GM23338 (cell line): ENCODE measurements around the gene CEACAM5. TPM values are rescaled to one million over a fixed set of nuclear protein-coding genes. Genes with fewer than 3 reads are reported as not detected.

ENCODE experiments used
- ATAC-seq: fragments of 200-7000 bp; cut with Tn5 transposase; 3 replicates; pipeline ENCODE4 v1.9.1; 2020
- DNase-seq: peaks from one replicate; pipeline ENCODE4 v3.0.0-alpha.2; 2015; ENCODE audit warnings: low spot score
- H2AFZ ChIP-seq: fragments of 200-600 bp; sonication (generic); 2 replicates; pipeline ENCODE4 v1.8.0; 2016; ENCODE audit warnings: antibody characterized with exemption, mild to moderate bottlenecking, moderate library complexity
- H3F3A ChIP-seq: fragments of 200-600 bp; sonication (generic); replicated peaks from 2 replicates; pipeline ENCODE4 v1.8.0; 2017; ENCODE audit warnings: antibody characterized with exemption, mixed run types, low read depth
- H3K27ac ChIP-seq: fragments of 200-600 bp; sonication (generic); 2 replicates; pipeline ENCODE4 v1.6.1; 2016; ENCODE audit warnings: low read depth
- H3K27me3 ChIP-seq: fragments of 200-600 bp; sonication (generic); 2 replicates; pipeline ENCODE4 v1.8.0; 2016; ENCODE audit warnings: mild to moderate bottlenecking, mixed run types, moderate library complexity; ENCODE audit not compliant: insufficient read depth
- H3K36me3 ChIP-seq: fragments of 200-600 bp; sonication (generic); 2 replicates; pipeline ENCODE4 v1.8.0; 2016; ENCODE audit warnings: mild to moderate bottlenecking; ENCODE audit not compliant: insufficient read depth
- H3K4me1 ChIP-seq: fragments of 200-600 bp; sonication (generic); 2 replicates; pipeline ENCODE4 v1.8.0; 2016; ENCODE audit warnings: mild to moderate bottlenecking, moderate library complexity; ENCODE audit not compliant: insufficient read depth
- H3K4me2 ChIP-seq: fragments of 200-600 bp; sonication (generic); 2 replicates; pipeline ENCODE4 v1.7.1; 2017; ENCODE audit warnings: mixed run types
- H3K4me3 ChIP-seq: fragments of 200-600 bp; sonication (generic); 2 replicates; pipeline ENCODE4 v1.6.1; 2016; ENCODE audit warnings: mixed run types
- H3K79me2 ChIP-seq: fragments of 200-600 bp; sonication (generic); replicated peaks from 2 replicates; pipeline ENCODE4 v1.8.0; 2017; ENCODE audit warnings: mild to moderate bottlenecking; ENCODE audit not compliant: insufficient read depth
- H3K9me2 ChIP-seq: fragments of 200-600 bp; sonication (generic); 2 replicates; pipeline ENCODE4 v1.8.0; 2017; ENCODE audit not compliant: insufficient read depth
- H4K20me1 ChIP-seq: fragments of 200-600 bp; sonication (generic); replicated peaks from 2 replicates; pipeline ENCODE4 v1.8.0; 2017; ENCODE audit warnings: mild to moderate bottlenecking; ENCODE audit not compliant: insufficient read depth
- H3K27ac Mint-ChIP-seq: 2 replicates; pipeline ENCODE4 v1.8.0; 2020; ENCODE audit warnings: inconsistent platforms, mild to moderate bottlenecking, moderate library complexity, mixed read lengths
- H3K27me3 Mint-ChIP-seq: 3 replicates; pipeline ENCODE4 v1.8.0; 2022; ENCODE audit warnings: low read depth, mild to moderate bottlenecking, moderate library complexity, mixed read lengths, inconsistent platforms; ENCODE audit not compliant: insufficient read depth, poor library complexity
- H3K36me3 Mint-ChIP-seq: 3 replicates; pipeline ENCODE4 v1.8.0; 2021; ENCODE audit warnings: low read depth, mild to moderate bottlenecking, inconsistent platforms, moderate library complexity, mixed read lengths
- H3K4me1 Mint-ChIP-seq: 3 replicates; pipeline ENCODE4 v1.8.0; 2020; ENCODE audit warnings: mild to moderate bottlenecking, inconsistent platforms, mixed read lengths
- H3K4me3 Mint-ChIP-seq: 3 replicates; pipeline ENCODE4 v1.8.0; 2021; ENCODE audit warnings: moderate library complexity, mild to moderate bottlenecking, inconsistent platforms, mixed read lengths
- H3K9me3 Mint-ChIP-seq: 3 replicates; pipeline ENCODE4 v1.8.0; 2020; ENCODE audit warnings: moderate library complexity, mild to moderate bottlenecking, inconsistent platforms, mixed read lengths
- CREB1 ChIP-seq: fragments of 250-450 bp; sonication (Bioruptor Pico); IDR thresholded peaks from 2 replicates; pipeline ENCODE4 v1.5.0; 2020; ENCODE audit warnings: low read depth, mild to moderate bottlenecking, moderate library complexity
- EZH2phosphoT487 ChIP-seq: fragments of 200-600 bp; sonication (generic); IDR thresholded peaks from one replicate; pipeline ENCODE4 v1.8.1; 2018; ENCODE audit warnings: antibody characterized with exemption; ENCODE audit not compliant: unreplicated experiment
- STAT1 ChIP-seq: IDR thresholded peaks from one replicate; pipeline ENCODE4 v1.6.1; 2016; ENCODE audit warnings: antibody characterized with exemption; ENCODE audit not compliant: unreplicated experiment
- ZNF114 ChIP-seq: fragments of 250-450 bp; sonication (Bioruptor Pico); IDR thresholded peaks from 2 replicates; pipeline ENCODE4 v1.5.0; 2020; ENCODE audit warnings: mild to moderate bottlenecking, moderate library complexity
- polyA plus RNA-seq: library from polyadenylated mRNA; unstranded; fragments of >200 nt; fragmentation: Nextera tagmentation; extraction: Ambion mirVana; gene quantifications from 2 replicates; pipeline ENCODE4 v1.2.1, GENCODE V29; 2016
- total RNA-seq: library from RNA; depleted of rRNA; stranded (reverse); fragments of >200 nt; shearing (Covaris generic); gene quantifications from 2 replicates; pipeline ENCODE4 v1.2.3, GENCODE V29; 2014
- TF ChIP-seq, protein P1 (sequence below): IDR thresholded peaks from one replicate; pipeline ENCODE4 v1.6.1; 2018; ENCODE audit warnings: antibody characterized with exemption; ENCODE audit not compliant: unreplicated experiment

Gene CEACAM5
- total and polyA plus RNA-seq, 2 experiments from 2014 or later, result not detected

DNA sequence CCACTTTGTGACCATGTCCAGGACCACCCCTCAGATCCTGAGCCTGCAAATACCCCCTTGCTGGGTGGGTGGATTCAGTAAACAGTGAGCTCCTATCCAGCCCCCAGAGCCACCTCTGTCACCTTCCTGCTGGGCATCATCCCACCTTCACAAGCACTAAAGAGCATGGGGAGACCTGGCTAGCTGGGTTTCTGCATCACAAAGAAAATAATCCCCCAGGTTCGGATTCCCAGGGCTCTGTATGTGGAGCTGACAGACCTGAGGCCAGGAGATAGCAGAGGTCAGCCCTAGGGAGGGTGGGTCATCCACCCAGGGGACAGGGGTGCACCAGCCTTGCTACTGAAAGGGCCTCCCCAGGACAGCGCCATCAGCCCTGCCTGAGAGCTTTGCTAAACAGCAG, 12.7 kb upstream of the CEACAM5 start:
- peaks cover 4% of the 10 kb centered on the region; the same call in 1 of the 3 replicates for H3K4me1 Mint-ChIP-seq
- no peak overlapping the region for H3K4me2 ChIP-seq
- H3F3A ChIP-seq, result no peaks in the 10 kb centered on the region
- ATAC-seq (no peak), DNase-seq (no peak)
- H2AFZ ChIP-seq, result no peak overlapping the region
- no peaks in the 10 kb centered on the region for H3K36me3 ChIP-seq
- H3K4me3 ChIP-seq, result no peak overlapping the region
- H3K4me1 ChIP-seq, result peaks cover 4% of the 10 kb centered on the region; the same call in 1 of the 2 replicates
- no peak for TF ChIP-seq CREB1 (CRISPR knock-in tag)
- TF ChIP-seq STAT1, result no peak
- TF ChIP-seq EZH2phosphoT487, result no peak
- TF ChIP-seq ZNF114 (CRISPR knock-in tag), result no peak
- H3K9me2 ChIP-seq, result no peaks in the 10 kb centered on the region
- H3K9me3 Mint-ChIP-seq, result no peaks in the 10 kb centered on the region
- peaks cover 10% of the 10 kb centered on the region for H3K27me3 ChIP-seq
- H3K27ac ChIP-seq, result no peak overlapping the region
- no peaks in the 10 kb centered on the region for H3K36me3 Mint-ChIP-seq
- peaks cover 13% of the 10 kb centered on the region for H3K27me3 Mint-ChIP-seq
- no peaks in the 10 kb centered on the region for H4K20me1 ChIP-seq
- H3K4me3 Mint-ChIP-seq, result no peak overlapping the region
- no peaks in the 10 kb centered on the region for H3K79me2 ChIP-seq
- H3K27ac Mint-ChIP-seq, result no peak overlapping the region

DNA sequence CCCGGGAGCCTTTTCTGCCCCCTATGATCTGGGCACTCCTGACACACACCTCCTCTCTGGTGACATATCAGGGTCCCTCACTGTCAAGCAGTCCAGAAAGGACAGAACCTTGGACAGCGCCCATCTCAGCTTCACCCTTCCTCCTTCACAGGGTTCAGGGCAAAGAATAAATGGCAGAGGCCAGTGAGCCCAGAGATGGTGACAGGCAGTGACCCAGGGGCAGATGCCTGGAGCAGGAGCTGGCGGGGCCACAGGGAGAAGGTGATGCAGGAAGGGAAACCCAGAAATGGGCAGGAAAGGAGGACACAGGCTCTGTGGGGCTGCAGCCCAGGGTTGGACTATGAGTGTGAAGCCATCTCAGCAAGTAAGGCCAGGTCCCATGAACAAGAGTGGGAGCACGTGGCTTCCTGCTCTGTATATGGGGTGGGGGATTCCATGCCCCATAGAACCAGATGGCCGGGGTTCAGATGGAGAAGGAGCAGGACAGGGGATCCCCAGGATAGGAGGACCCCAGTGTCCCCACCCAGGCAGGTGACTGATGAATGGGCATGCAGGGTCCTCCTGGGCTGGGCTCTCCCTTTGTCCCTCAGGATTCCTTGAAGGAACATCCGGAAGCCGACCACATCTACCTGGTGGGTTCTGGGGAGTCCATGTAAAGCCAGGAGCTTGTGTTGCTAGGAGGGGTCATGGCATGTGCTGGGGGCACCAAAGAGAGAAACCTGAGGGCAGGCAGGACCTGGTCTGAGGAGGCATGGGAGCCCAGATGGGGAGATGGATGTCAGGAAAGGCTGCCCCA, 11.8 kb upstream of the CEACAM5 start:
- Mint-ChIP-seq H3K4me3 (no peak overlapping the region), H3K4me1 (peaks cover under 1% of the 10 kb centered on the region; the same call in 1 of the 3 replicates), H3K9me3 (no peaks in the 10 kb centered on the region), H3K27me3 (peaks cover 14% of the 10 kb centered on the region), H3K36me3 (no peaks in the 10 kb centered on the region), H3K27ac (no peak overlapping the region)
- no peaks in the 10 kb centered on the region for H4K20me1 ChIP-seq
- H3K4me2 ChIP-seq, result no peak overlapping the region
- ATAC-seq (peak; percentile 74), DNase-seq (peak; percentile 60)
- H3K36me3 ChIP-seq, result no peaks in the 10 kb centered on the region
- H2AFZ ChIP-seq, result no peak overlapping the region
- H3F3A ChIP-seq, result no peaks in the 10 kb centered on the region
- H3K27me3 ChIP-seq, result peaks cover 9% of the 10 kb centered on the region
- H3K9me2 ChIP-seq, result no peaks in the 10 kb centered on the region
- H3K4me3 ChIP-seq, result no peak overlapping the region
- no peak overlapping the region for H3K27ac ChIP-seq
- TF ChIP-seq, protein P1, sequence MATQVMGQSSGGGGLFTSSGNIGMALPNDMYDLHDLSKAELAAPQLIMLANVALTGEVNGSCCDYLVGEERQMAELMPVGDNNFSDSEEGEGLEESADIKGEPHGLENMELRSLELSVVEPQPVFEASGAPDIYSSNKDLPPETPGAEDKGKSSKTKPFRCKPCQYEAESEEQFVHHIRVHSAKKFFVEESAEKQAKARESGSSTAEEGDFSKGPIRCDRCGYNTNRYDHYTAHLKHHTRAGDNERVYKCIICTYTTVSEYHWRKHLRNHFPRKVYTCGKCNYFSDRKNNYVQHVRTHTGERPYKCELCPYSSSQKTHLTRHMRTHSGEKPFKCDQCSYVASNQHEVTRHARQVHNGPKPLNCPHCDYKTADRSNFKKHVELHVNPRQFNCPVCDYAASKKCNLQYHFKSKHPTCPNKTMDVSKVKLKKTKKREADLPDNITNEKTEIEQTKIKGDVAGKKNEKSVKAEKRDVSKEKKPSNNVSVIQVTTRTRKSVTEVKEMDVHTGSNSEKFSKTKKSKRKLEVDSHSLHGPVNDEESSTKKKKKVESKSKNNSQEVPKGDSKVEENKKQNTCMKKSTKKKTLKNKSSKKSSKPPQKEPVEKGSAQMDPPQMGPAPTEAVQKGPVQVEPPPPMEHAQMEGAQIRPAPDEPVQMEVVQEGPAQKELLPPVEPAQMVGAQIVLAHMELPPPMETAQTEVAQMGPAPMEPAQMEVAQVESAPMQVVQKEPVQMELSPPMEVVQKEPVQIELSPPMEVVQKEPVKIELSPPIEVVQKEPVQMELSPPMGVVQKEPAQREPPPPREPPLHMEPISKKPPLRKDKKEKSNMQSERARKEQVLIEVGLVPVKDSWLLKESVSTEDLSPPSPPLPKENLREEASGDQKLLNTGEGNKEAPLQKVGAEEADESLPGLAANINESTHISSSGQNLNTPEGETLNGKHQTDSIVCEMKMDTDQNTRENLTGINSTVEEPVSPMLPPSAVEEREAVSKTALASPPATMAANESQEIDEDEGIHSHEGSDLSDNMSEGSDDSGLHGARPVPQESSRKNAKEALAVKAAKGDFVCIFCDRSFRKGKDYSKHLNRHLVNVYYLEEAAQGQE, result peak; percentile 85
- no peak for TF ChIP-seq CREB1 (CRISPR knock-in tag)
- H3K79me2 ChIP-seq, result no peaks in the 10 kb centered on the region
- no peaks in the 10 kb centered on the region for H3K4me1 ChIP-seq
